Activated CD8-positive, alpha-beta memory T cell treated with anti-CD3 and anti-CD28 coated beads for 4 hours (primary cell): ENCODE measurements around the gene TMEM135.
"Not testable (repeated sequence)": the region's sequence is repeated elsewhere in the genome, so short reads cannot be mapped to it uniquely, and the experiment has no call there.

Experiments
- DNase-seq, 2 donors: peaks; one replicate each; pipeline ENCODE4 v3.0.0-alpha.2; 2020; ENCODE audit warnings: low read depth in 2 of 2

TMEM135 gene

DNA sequence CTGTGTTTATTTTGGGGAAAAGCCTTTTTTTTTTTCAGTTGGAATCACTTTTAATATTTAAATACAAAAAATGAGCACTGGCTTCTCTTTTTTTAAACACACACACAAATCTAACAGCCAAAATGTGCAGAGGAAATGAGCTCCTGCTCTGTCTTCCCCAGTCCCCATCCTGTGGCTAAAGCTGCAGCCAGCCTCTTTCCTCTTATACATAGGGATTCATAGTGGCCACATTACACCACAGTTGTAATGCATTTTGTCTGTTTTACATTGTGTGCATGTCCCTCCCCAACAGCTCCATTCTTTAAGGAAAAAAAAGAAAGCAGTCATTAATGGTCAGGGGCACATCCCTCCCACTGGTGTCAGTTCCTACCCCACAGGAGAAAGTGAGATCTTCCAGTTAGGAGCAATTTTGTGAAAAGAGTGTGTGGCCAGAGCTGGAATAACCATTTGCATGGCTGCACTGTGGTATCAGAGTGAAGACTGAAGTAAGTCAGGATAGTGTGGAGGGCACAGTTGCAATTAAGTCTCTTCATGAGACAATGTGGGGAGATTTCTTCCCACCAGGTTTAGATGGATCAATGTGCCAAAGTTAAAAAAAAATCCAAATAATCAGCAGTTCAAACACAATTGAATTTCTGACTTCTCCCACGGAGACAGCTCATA, 220.6 kb downstream of the TMEM135 start:
- no peak for DNase-seq

DNA sequence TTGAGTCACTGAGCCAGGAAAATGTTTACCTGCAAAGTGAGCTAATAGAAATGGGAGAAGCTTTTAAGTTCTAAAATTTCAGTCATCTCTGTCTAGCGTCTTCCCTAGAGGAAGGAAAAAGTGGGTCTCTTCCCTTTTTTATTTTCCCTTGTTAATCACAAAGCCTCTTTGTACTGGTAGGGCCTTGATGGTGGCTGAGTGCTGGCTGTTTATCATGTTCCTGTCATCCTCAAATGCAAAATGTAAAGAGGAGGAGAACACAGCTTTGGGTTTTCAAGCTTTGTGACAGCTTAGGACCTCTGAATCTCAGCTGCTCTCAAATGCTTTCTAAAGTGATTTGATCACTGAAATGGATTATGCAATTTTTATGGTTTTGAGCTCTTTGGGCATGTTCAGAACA, 222.0 kb downstream of the TMEM135 start:
- no peak for DNase-seq

DNA sequence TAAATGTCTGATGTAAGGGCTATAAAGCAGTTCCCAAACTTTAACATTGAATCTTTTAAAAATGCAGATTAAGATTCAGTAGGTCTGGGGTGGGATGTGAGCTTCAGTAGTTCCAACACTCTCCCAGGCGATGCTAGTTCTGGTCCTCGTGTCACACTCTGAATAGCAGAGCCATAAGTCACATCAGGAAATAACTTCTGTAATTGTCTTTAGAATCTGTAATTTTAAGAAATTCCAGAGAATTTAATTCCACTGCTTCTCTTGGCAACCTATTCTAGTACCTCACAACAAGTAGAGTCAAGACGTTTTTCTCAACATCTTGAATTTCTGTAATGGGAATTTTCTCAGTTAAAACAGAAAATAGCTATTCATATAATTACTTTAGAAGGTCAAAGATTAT, 223.1 kb downstream of the TMEM135 start:
- no peak for DNase-seq

DNA sequence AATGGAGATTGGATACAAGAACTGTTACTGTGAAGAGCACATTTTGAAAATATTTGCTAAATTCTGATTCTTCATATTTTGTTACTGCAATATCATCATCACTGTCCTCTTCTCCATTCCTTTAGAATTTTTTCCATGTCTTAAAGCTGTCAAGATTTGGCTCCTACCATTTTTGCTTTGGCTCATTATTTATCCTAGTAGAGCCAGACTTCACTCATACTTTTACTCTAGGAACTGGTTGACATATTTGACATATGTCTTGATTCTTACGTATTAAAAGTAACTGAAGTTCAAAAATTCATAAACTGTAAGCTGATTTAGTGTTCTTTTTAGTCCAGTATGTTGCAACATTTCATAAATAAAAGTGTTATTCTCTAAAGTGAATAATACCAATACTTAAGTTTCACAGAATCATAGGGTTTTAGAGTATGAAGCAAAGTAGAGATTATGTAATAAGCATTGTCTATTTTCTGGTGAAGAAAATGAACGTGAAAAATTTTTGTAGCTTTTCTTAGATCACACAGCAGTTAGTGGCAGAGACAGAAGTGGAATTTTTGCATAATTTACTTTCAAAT, 225.6 kb downstream of the TMEM135 start:
- DNase-seq: no peak

DNA sequence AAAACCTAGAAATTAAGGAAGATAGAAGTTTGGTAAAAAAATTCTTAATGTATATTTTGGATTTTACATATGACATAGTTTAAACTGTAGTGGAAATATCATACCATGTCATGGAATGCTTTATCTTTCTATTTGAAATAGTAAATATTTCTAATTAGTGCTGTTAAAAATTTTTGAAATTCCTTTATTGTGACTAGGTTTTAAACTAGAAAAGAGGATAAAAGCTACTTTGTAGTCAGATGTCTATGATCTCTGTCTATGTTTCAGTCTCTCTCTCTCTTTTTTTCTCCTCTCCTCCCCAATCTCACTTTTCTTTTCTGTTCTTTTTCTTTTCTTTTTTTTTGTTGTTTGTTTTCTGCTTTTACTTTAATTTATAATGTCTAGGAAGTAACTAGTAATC, 226.2 kb downstream of the TMEM135 start:
- no peak for DNase-seq

DNA sequence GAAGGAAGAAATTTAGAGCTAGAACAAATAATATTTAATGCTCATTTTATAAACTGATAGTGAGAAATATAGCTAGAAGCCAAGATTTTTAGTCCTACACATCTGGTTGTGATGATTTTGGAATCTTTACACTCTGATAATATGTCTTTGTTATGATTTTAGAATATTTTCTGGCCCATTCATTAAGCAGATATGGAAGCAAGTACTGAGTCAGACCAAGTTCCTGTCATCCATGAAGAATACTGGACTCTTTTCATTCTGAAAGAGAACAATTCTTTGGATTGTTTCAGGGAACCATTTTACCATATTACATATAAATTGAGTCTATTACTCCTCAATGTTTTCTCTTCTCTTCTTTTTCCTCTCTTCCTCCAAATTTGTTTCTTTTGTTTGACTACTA, 227.4 kb downstream of the TMEM135 start:
- no peak for DNase-seq

DNA sequence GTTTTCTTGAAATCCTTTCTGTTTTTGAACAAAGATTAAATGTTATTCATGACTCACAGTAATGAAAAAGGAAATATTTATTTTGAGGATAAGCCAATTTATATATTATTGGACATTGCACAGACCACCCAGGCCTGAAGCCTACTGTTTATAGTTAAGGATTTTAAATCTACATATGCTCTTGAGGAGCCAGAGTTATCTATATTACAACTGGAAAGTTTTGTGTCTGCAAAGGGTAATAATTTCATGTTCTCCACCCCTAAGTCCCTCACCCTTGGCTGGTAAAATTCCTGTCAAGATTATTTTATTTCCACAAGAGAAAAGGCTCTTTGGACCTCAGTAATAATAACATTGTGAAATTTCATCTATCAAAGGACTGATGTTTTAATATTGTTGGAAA, 228.2 kb downstream of the TMEM135 start:
- DNase-seq: no peak

DNA sequence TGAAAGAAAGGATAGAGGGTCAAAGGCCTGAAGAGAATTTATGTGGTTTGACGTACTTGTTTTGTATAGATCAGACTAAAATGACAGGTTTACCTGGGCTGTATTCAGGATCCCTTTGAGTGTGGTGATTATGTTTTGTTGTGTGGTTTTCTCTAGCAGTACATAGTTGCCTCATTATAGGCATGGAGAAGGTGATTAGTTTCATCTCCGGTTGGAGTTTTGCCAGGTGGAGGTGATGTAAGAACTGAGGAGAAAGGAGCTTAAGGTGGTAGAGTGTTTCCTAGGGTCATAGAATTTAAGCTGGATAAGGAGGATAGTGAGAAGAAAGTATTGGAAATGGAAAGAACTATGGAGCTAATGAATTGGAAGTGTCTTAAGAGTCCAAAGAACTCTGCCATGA, 229.0 kb downstream of the TMEM135 start:
- DNase-seq: no peak

DNA sequence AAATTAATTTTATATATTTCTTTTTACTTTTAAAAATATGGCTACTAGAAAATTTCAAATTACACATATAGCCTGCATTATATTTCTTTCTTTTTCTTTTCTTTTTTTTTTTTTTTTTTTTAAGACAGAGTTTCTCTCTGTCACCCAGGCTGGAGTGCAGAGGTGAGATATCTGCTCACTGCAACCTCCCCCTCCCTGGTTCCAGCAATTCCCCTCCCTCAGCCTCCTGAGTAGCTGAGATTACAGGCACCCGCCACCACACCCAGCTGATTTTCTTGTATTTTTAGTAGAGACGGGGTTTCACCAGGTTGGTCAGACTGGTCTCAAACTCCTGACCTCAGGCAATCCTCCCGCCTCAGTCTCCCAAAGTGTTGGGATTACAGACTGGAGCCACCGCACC, 234.2 kb downstream of the TMEM135 start:
- DNase-seq: not testable (repeated sequence)

DNA sequence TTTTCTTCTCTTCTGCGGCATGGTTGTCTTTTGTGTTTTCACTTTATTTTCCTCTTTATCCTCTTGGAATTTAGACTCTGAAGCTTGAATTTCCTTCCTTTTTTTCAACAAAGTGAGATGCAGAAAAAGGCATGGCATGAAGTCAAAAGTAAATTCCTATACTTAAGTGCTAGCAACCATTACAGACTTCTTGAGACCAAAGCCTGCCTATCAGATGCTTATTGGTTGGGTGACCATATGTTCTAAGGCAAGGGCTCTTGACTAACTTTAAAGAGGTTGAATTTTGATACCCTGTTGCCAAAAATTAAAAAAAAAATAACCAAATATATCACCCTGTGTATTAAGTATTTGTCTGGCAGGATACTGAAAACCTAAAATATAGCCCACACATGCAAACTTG, 237.4 kb downstream of the TMEM135 start:
- DNase-seq: no peak

DNA sequence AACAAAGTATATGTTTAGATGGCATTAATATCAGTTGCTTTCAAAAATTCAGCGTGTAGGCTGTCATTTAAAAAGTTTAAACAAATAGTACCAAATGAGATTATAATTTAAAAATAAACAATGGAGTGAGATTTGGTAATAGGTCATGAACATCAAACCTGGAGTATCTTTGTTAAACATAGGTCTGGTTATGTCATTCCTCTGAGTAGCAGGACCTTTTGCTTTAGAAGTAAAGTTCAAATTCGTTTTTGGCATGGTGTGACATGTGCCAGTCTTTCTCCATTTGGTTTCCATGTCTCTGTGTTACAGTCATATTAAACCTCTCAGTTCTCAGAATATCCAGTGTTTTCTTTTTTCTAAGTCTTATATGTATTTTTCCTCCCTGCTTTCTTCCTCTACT, 242.4 kb downstream of the TMEM135 start:
- DNase-seq: no peak

DNA sequence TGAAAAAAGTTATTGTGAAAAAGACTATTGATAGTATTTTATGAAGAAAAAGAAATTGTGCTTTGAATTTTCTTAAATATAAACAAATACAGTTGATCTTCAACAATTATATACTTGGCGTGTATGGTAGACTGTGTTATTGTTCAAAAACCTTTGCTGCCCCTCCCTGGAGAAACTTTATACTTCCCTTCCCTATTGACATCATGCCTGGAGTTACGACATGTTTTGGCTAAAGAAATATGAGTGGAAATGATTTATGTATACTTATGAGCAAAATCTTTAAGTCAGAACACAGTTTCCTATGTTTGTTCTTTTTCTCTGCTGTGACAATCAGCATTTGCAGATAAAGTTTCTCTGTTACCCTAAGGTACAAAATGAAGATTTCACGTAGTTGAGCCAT, 243.8 kb downstream of the TMEM135 start:
- DNase-seq: no peak

DNA sequence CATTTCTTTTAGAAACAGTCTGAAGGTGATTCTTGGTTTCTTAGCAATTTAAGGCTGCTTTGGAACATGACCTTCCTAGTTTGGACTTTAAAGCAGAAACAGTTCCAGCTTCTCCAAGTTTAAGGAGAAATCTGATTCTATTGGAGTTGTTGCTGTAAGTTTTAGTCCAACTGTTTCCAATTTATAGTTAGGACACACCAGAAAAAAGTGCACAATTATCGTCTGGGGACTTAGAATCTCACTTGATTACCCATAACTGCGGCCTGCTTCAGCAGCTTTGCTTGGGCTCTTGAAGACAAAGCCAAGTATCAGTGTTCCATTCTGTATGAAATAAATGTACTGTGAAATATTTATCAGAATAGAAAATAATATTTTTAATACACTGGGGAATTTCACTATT, 246.6 kb downstream of the TMEM135 start:
- DNase-seq: no peak

DNA sequence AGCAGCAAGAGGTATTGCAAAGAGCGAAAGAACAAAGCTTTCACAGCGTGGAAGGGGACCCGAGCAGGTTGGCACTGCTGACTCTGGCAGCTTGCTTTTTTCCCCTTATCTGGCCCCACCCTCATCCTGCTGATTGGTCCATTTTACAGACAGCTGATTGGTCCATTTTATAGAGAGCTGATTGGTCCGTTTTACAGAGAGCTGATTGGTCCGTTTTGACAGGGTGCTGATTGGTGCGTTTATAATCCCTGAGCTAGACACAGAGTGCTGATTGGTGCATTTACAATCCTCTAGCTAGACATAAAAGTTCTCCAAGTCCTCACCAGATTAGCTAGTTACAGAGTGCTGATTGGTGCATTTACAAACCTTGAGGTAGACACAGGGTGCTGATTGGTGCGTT, 247.9 kb downstream of the TMEM135 start:
- DNase-seq: not testable (repeated sequence)

DNA sequence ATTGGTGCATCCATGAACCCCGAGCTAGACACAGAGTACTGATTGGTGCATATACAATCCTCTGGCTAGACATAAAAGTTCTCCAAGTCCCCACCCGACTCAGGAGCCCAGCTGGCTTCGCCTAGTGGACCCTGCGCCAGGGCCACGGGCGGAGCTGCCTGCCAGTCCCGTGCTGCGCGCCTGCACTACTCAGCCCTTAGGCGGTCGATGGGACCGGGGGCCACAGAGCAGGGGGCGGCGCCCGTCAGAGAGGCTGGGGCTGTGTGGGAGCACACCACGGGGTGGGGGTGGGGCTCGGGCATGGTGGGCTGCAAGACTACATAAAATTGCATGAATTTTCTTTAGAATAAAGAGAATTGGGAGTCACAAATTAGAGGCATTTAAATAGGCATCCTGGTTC, 248.6 kb downstream of the TMEM135 start:
- no peak for DNase-seq

DNA sequence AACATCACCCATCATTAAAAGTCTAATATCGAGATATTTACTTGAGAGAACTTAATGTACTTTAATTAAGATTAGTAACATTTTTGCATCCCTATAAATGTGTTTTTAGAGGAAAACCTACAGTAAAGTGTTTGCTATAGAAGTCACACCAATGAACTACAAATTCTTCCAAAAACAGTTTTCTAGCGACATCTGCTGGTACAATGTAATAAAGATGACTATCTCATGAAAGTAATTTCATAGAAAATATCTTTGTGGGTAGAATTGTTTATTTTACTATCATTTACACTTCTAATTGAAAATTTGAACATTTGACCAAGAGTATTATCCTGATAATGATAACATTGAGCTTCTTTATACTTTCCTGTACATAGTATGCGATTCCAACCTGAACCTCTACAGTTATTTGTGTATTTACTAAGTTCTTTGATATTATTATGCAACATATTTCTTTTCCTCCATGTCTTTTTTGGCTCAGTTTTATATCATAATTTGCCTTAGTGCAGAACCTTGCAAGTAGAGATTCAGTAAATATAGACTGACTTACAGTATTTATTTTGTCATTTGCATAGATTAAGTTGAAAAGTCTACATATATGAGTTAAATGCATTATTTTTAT, 252.7 kb downstream of the TMEM135 start:
- no peak for DNase-seq

DNA sequence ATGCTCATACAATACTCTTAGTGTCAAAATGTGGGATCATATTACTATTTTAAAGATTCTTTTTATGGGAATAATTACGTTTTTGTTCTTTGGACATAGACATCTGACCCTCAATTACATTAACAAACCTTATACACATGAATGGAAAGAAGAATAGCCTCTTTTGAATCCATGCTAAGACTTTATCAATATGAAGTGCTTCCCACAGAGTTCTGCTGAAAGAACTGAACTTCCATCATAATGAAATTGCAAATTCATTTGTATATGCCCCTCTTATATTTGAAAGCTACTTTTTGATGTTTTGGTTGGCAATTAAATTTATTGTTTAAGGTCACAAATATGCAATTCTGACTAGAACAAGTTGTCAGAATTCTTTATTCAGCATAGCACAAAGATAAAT, 254.9 kb downstream of the TMEM135 start:
- no peak for DNase-seq

DNA sequence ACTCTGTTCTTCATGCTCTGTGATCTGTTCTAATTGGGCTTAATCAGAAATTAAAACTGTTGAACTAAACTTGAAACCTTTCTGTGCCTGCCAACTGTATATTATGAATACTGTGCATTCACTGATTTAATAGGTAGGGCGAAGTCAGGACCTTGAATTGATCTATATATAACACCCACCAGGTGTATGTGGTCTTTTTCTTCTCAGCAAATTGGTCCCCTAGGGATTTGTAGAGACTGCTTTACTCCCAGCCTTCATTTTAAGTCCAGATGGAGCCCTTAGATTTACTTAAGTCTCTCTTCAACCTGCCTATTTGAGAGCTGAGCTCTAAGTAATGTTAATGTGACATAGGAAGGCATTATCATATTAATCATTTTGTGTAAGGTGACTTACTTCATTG, 257.5 kb downstream of the TMEM135 start:
- DNase-seq: no peak

DNA sequence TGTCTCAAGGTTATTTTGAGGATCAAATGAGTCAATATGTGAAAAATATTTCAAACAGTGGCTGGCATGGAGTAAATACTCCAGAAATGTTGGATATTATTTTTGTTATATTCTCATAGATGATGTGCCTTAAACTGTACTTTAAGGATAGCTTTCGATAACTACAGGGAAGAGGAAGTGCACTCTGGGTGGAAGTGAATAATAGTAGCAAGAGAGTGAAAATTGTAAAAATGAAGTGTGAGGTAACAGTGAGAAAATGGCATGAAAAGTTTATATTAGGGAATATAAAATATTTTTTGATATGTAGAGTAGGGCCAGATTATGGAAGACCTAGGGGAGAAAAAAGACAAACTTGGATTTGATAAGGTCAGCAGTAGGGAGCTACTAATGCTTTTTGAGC, 258.9 kb downstream of the TMEM135 start:
- DNase-seq: no peak

DNA sequence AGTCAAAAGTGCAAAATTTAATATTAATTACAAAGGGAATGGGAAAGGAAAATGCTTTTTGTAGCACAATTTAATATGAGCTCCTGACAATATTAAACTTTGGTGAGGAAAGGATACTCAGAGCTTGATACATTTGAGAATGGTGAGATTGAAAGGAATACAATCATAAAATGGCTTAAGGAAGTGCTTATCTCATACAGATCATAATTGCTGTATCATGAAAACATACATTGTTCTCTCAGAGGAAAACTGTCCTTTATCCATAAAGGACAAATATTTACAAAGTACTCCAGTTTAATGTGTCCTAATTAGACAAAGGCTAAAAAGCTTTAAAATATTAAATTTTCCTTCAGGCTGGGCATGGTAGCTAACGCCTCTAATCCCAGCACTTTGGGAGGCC, 260.4 kb downstream of the TMEM135 start:
- DNase-seq: no peak

DNA sequence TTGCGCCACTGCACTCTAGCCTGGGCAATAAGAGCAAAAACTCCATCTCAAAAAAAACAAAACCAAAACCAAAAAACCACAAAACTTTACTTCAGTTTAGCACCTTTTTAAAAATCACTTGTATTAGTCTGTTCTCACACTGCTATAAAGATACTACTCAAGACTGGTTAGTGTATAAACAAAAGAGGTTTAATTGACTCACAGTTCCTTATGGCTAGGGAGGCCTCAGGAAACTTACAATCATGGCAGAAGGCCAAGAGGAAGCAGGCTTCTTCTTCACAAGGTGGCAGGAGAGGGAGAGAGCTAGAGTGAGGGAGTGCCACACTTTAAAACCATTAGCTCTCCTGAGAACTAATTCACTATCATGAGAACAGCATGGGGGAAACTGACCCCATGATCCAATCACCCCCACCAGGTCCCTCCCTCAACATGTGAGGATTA, 261.3 kb downstream of the TMEM135 start:
- DNase-seq: no peak

DNA sequence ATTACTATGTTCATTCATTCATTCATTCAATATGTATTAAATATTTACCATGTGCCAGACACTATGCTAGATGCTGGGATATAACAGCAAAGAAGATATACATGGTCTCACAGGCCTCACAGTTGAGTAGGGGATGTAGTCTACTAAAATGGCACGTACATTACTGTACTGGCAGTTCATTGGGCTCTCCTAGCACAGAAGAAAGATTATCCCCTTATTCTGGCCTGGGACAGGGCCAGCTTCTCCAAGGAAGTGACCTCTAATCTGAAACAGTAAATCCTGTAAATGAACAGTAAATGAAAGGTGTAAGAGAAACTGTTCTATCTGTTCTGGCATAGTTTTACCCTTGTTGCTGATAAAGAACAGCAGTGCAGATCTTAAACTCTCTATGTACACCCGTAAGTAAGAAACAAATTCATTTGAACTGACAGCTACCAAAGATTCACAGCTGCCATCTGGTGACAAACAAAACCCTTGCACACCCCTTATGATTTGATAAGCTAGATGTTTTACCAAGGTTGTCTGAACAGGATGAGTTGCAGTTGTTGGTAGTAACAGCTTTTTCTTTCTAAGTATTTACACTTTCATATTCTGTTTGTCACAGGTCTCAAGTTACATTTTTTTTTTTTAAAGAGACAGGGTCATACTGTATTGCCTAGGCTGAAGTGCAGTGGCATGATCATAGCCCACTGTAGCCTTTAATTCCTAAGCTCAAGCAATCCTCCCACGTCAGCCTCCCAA, 263.1 kb downstream of the TMEM135 start:
- no peak for DNase-seq
